Ishikawa (cell line): ENCODE results near the gene PARK7.

Experiments used
- CEBPB ChIP-seq: IDR thresholded peaks from 2 replicates; pipeline ENCODE4 v1.6.1; 2012
- CREB1 ChIP-seq: IDR thresholded peaks from 2 replicates; pipeline ENCODE4 v1.6.1; 2012; ENCODE audit warnings: low read depth
- EGR1 ChIP-seq: IDR thresholded peaks from 2 replicates; pipeline ENCODE4 v1.6.1; 2012
- EP300 ChIP-seq: IDR thresholded peaks from 2 replicates; pipeline ENCODE4 v1.6.1; 2012; ENCODE audit warnings: borderline replicate concordance
- FOXM1 ChIP-seq: IDR thresholded peaks from 2 replicates; pipeline ENCODE4 v1.6.1; 2012; ENCODE audit warnings: low read depth, borderline replicate concordance
- NFIC ChIP-seq: IDR thresholded peaks from 2 replicates; pipeline ENCODE4 v1.6.1; 2012
- RAD21 ChIP-seq: IDR thresholded peaks from 2 replicates; pipeline ENCODE4 v1.6.1; 2012; ENCODE audit warnings: low read depth
- TAF1 ChIP-seq: IDR thresholded peaks from 2 replicates; pipeline ENCODE4 v1.6.1; 2012; ENCODE audit warnings: low read depth, mild to moderate bottlenecking
- TCF12 ChIP-seq: IDR thresholded peaks from 2 replicates; pipeline ENCODE4 v1.6.1; 2012; ENCODE audit warnings: low read depth
- TEAD4 ChIP-seq: IDR thresholded peaks from 2 replicates; pipeline ENCODE4 v1.6.1; 2012
- YY1 ChIP-seq: IDR thresholded peaks from 2 replicates; pipeline ENCODE4 v1.6.1; 2012; ENCODE audit warnings: low read depth
- ZBTB7A ChIP-seq: IDR thresholded peaks from 2 replicates; pipeline ENCODE4 v1.6.1; 2012; ENCODE audit warnings: low read depth
- TF ChIP-seq, protein P1 (sequence below): IDR thresholded peaks from 2 replicates; pipeline ENCODE4 v1.6.1; 2012
- TF ChIP-seq, protein P2 (sequence below): IDR thresholded peaks from 2 replicates; pipeline ENCODE4 v1.6.1; 2012
- TF ChIP-seq, protein P3 (sequence below): IDR thresholded peaks from 2 replicates; pipeline ENCODE4 v1.6.1; 2012; ENCODE audit warnings: low read depth, mild to moderate bottlenecking

PARK7 gene

DNA sequence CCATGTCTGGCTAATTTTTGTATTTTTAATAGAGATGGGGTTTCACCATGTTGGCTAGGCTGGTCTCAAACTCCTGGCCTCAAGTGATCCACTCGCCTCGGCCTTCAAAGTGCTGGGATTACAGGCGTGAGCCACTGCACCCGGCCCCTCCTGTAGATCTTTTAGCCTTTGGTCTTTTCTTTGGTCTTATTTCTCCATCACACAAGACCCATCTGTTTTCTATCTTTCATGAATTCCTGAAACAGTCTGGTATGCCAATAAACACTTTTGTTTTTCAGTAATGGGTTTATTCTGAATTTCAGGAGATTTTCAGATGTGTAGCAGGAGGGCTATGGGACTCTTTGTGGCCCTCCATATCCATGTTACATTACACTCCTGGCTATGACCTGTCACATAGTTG lies 41.4 kb downstream of the PARK7 start:
- TF ChIP-seq, protein P1, sequence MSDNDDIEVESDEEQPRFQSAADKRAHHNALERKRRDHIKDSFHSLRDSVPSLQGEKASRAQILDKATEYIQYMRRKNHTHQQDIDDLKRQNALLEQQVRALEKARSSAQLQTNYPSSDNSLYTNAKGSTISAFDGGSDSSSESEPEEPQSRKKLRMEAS, result no peak

DNA sequence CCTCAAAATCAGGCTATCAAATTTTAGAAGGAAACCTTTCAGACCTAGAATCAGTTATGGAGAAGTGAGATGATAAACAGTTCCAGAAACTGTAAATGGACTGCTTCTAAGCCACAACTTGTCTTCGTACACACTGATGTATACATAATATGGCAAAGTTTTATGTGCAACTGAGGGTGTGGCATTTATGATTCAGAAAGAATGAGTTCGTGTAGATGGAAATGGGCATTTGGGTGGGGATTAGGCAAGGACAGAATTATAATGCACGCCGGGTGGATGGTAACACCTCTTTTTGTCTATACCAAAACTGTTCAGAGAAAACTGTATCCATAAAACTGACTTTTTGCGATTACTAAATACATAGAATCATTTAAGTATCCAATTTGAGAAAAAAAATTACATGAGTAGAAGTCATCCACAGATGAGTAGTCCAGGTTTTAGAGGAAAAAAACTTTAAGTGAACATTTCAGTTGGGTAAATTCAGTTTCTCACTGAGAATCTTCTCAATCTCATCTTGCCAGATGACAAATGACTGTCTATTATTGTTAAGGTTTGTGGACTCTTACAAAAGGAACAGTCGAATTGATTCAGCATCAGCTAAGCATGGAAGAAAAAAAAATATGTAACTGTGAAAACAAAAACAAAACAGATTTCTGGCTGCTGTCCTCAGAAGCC lies 42.1 kb downstream of the PARK7 start:
- TF ChIP-seq, protein P1, result no peak

DNA sequence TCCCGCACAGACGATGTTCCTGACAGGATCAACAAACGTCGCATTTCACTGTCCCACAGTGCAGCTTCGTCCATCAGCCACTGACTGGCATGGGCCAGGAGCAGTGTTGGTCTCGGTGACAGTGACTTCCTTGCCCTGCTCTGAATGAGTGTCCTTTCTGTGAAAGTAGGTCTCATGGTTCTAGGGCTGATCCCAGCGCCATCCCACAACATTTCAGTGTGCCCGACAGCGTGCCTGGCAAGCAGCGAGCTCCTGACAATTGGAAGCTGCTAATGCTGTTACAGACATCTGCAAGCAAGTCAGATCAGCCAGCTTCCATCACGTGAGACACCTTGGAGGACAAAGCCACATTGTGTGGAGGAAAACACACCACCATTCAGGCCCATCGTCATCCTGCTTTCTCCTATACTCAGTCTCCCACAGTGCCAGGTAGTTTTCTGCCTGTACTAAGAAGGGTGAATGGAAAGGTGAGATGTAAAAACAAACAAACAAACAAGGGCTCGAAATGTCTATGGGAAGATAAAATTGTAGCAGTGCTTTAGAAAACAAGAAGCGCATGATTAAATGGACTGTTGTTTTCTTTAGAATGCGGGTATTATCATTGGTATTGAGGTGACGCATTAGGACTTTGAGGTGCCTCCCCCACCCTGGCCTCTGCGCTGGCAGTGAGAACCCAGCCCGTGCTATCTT lies 42.7 kb downstream of the PARK7 start:
- no peak for TF ChIP-seq FOXM1
- TF ChIP-seq, protein P2, sequence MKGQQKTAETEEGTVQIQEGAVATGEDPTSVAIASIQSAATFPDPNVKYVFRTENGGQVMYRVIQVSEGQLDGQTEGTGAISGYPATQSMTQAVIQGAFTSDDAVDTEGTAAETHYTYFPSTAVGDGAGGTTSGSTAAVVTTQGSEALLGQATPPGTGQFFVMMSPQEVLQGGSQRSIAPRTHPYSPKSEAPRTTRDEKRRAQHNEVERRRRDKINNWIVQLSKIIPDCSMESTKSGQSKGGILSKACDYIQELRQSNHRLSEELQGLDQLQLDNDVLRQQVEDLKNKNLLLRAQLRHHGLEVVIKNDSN, result no peak
- no peak for TF ChIP-seq YY1
- no peak for TF ChIP-seq CEBPB
- no peak for TF ChIP-seq NFIC
- no peak for TF ChIP-seq TCF12
- no peak for TF ChIP-seq RAD21
- TF ChIP-seq EGR1, result no peak
- no peak for TF ChIP-seq EP300
- TF ChIP-seq CREB1, result no peak
- no peak for TF ChIP-seq TEAD4
- TF ChIP-seq, protein P3, sequence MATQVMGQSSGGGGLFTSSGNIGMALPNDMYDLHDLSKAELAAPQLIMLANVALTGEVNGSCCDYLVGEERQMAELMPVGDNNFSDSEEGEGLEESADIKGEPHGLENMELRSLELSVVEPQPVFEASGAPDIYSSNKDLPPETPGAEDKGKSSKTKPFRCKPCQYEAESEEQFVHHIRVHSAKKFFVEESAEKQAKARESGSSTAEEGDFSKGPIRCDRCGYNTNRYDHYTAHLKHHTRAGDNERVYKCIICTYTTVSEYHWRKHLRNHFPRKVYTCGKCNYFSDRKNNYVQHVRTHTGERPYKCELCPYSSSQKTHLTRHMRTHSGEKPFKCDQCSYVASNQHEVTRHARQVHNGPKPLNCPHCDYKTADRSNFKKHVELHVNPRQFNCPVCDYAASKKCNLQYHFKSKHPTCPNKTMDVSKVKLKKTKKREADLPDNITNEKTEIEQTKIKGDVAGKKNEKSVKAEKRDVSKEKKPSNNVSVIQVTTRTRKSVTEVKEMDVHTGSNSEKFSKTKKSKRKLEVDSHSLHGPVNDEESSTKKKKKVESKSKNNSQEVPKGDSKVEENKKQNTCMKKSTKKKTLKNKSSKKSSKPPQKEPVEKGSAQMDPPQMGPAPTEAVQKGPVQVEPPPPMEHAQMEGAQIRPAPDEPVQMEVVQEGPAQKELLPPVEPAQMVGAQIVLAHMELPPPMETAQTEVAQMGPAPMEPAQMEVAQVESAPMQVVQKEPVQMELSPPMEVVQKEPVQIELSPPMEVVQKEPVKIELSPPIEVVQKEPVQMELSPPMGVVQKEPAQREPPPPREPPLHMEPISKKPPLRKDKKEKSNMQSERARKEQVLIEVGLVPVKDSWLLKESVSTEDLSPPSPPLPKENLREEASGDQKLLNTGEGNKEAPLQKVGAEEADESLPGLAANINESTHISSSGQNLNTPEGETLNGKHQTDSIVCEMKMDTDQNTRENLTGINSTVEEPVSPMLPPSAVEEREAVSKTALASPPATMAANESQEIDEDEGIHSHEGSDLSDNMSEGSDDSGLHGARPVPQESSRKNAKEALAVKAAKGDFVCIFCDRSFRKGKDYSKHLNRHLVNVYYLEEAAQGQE, result no peak
- TF ChIP-seq, protein P1, result no peak
- no peak for TF ChIP-seq TAF1
- TF ChIP-seq ZBTB7A, result no peak

DNA sequence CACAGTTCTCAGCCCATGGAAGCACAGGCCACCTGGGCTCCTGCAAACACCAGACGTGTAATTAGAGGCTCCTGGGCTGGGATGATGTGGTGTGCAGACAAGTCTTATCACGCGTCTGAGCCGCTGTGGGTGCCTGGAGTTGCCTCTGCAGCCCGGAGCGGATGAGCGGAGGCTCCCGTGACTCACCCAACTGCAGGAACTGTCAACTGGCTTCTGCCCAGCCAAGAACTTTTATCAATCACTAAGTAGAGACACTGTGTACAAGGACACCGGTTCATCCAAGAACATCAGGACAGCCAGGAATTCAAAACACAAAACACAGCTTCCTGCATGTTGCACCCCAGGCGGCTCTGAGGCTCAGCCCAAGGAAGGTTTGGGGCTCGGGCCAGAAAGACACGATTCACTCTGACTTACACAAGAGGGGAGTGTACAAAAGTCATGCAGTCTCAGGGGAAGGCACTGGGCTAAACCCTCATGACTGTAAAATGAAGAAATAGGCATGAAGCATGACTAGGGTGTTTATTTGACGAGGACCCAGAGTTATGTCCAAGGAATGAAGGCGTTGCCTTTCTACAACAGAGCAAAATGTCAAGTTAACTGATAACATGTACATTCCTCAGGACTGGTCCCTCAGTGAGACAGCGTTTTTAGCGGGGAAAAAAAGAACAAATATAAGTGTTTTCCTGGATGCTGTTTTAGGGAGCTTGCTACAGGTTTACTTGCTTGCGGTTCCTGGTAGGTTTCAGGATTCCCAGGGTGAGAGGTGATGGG lies 43.5 kb downstream of the PARK7 start:
- TF ChIP-seq, protein P2, result no peak
- TF ChIP-seq TEAD4, result no peak
- no peak for TF ChIP-seq CREB1
- TF ChIP-seq FOXM1, result no peak
- no peak for TF ChIP-seq RAD21
- TF ChIP-seq EP300, result no peak
- TF ChIP-seq YY1, result no peak
- no peak for TF ChIP-seq NFIC
- TF ChIP-seq TCF12, result no peak
- TF ChIP-seq CEBPB, result no peak
- TF ChIP-seq, protein P3, result no peak

DNA sequence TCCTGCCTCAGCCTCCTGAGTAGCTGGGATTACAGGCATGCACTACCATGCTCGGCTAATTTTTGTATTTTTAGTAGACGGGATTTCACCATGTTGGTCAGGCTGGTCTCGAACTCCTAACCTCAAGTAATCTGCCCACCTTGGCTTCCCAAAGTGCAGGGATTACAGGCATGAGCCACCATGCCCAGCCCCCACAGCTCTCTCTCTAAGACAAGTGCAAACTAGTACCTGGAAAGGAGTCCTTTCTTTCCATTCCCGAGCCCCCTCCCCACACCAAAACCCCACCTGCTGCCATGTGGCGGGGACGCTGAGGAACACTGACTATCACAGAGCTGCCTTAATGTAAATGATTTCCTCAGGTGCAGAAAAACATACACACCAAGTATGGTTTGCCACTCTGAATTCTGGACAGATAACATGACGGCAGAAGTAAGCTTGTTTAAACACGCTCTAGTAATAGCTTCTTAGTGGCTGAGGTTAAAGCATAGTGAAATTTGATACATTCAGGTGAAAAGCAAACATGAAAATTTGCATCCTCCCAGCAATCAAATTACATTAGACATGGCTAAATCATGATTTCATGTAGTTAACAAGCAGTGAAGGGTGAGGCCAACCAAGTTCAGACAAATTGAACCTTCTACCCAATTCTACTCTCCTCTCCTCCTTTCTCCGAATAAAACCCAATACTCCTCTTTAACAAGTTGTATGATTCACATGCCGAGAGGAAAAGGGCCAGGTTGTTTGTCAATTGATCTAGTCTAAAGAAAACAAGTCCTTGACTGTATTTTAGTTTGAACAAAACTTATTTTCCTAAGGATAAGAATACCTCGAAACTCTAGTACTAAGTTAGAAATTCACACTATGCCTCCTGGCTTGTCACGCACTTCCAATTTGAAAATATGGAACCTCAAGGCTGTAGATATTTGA lies 44.8 kb downstream of the PARK7 start:
- TF ChIP-seq YY1 (no peak), EP300 (no peak), CEBPB (no peak), TAF1 (no peak), NFIC (no peak), FOXM1 (no peak)
